NB4 (cell line): ENCODE results near the gene RHOH.

Experiments
- MAX ChIP-seq: IDR thresholded peaks from 2 replicates; pipeline ENCODE4 v1.6.1; 2011; ENCODE audit warnings: low read depth, low read length
- MYC ChIP-seq: IDR thresholded peaks from 2 replicates; pipeline ENCODE4 v1.6.1; 2011; ENCODE audit warnings: low read depth, low read length
- POLR2A ChIP-seq: IDR thresholded peaks from 2 replicates; pipeline ENCODE4 v1.6.1; 2011; ENCODE audit warnings: mild to moderate bottlenecking; ENCODE audit not compliant: insufficient read length; ENCODE audit errors: extremely low read depth
- TF ChIP-seq, protein P1 (sequence below): IDR thresholded peaks from one replicate; pipeline ENCODE4 v1.5.1; 2012; ENCODE audit warnings: low read depth, low read length

DNA sequence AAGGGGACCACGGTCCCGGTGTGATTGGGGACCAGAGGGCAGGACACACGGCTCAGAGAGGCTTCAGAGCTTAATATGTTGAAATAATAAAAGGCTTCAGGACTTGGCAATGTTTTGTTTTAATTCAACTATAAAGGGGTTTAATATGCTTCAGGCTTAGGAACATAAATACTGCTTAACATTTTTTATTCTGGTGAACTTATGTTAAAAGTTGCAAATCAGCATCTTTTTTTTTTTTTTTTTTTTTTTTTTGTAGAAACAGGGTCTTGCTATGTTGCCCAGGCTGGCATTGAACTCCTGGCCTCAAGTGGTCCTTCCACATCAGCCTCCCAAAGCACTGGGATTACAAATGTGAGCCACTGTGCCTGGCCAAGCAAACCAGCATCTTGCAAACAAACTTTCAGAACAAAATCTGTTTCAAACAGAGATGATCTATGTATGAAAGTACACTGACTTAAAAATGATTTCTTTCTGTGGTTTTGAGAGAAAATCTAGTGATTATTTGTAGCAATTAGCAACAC lies 37.7 kb downstream of the RHOH start:
- TF ChIP-seq, protein P1, sequence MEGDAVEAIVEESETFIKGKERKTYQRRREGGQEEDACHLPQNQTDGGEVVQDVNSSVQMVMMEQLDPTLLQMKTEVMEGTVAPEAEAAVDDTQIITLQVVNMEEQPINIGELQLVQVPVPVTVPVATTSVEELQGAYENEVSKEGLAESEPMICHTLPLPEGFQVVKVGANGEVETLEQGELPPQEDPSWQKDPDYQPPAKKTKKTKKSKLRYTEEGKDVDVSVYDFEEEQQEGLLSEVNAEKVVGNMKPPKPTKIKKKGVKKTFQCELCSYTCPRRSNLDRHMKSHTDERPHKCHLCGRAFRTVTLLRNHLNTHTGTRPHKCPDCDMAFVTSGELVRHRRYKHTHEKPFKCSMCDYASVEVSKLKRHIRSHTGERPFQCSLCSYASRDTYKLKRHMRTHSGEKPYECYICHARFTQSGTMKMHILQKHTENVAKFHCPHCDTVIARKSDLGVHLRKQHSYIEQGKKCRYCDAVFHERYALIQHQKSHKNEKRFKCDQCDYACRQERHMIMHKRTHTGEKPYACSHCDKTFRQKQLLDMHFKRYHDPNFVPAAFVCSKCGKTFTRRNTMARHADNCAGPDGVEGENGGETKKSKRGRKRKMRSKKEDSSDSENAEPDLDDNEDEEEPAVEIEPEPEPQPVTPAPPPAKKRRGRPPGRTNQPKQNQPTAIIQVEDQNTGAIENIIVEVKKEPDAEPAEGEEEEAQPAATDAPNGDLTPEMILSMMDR: no peak
- no peak for TF ChIP-seq POLR2A
- no peak for TF ChIP-seq MAX
- no peak for TF ChIP-seq MYC
